HEK293 (cell line): ENCODE results near the gene AKAP12.

Experiments used
- CTCF ChIA-PET: fragments of 350-600 bp; formaldehyde crosslinking; extraction: SDS; loops from one replicate; lab custom pipeline; 2021; ENCODE audit warnings: antibody characterized with exemption; lab: Yijun Ruan, JAX
- POLR2A ChIA-PET: fragments of 300-600 bp; formaldehyde crosslinking; extraction: SDS; loops from one replicate; lab custom pipeline; 2020; ENCODE audit warnings: antibody characterized with exemption, inconsistent platforms; lab: Yijun Ruan, JAX
- H3K27ac ChIP-seq: fragments of 200-500 bp; sonication (Bioruptor generic); 2 replicates; pipeline ENCODE4 v1.5.1; 2014; ENCODE audit warnings: low read depth, low read length, control low read depth, inconsistent platforms; ENCODE audit errors: extremely low read depth
- H3K36me3 ChIP-seq, 2 experiments: fragments of 200-500 bp in 1 of 2; sonication (Bioruptor generic) in 1 of 2; 1 replicate in 1 of 2; 2 replicates in 1 of 2; pipeline ENCODE4 v1.5.1; 2014 to 2017; ENCODE audit warnings: inconsistent platforms in 2 of 2, low read length in 2 of 2; ENCODE audit not compliant: control insufficient read depth in 2 of 2, insufficient read depth in 1 of 2
- H3K4me1 ChIP-seq: fragments of 200-500 bp; sonication (Bioruptor generic); 2 replicates; pipeline ENCODE4 v1.5.1; 2014; ENCODE audit warnings: mild to moderate bottlenecking, low read length, inconsistent platforms; ENCODE audit not compliant: control insufficient read depth, insufficient read depth
- H3K4me3 ChIP-seq: 2 replicates; pipeline ENCODE4 v1.5.1; 2011; ENCODE audit warnings: low read depth, mild to moderate bottlenecking, control low read depth, low read length, moderate library complexity
- H3K9me3 ChIP-seq: fragments of 200-500 bp; sonication (Bioruptor generic); 2 replicates; pipeline ENCODE4 v1.5.1; 2014; ENCODE audit warnings: low read depth, low read length, inconsistent platforms; ENCODE audit not compliant: control insufficient read depth, insufficient read depth
- ATF2 ChIP-seq: fragments of 450-650 bp; formaldehyde crosslinking; IDR thresholded peaks from 2 replicates; pipeline ENCODE4 v1.5.1; 2016; ENCODE audit warnings: missing biosample characterization, missing genetic modification characterization, low read depth
- GLIS2 ChIP-seq: fragments of 450-650 bp; formaldehyde crosslinking; IDR thresholded peaks from 2 replicates; pipeline ENCODE4 v1.5.1; 2016; ENCODE audit warnings: missing biosample characterization, missing genetic modification characterization
- PRDM10 ChIP-seq: fragments of 450-650 bp; formaldehyde crosslinking; IDR thresholded peaks from 2 replicates; pipeline ENCODE4 v1.5.1; 2016; ENCODE audit warnings: missing biosample characterization, missing genetic modification characterization
- PRDM4 ChIP-seq: fragments of 450-650 bp; formaldehyde crosslinking; IDR thresholded peaks from 2 replicates; pipeline ENCODE4 v1.5.1; 2017; ENCODE audit warnings: missing biosample characterization, missing genetic modification characterization
- SP7 ChIP-seq: fragments of 450-650 bp; formaldehyde crosslinking; IDR thresholded peaks from 2 replicates; pipeline ENCODE4 v1.5.1; 2016; ENCODE audit warnings: missing biosample characterization, missing genetic modification characterization
- ZBTB7A ChIP-seq: fragments of 450-650 bp; formaldehyde crosslinking; IDR thresholded peaks from 2 replicates; pipeline ENCODE4 v1.5.1; 2016; ENCODE audit warnings: low read depth, missing biosample characterization, missing genetic modification characterization
- ZNF112 ChIP-seq: fragments of 450-650 bp; formaldehyde crosslinking; IDR thresholded peaks from 2 replicates; pipeline ENCODE4 v1.5.0; 2017; ENCODE audit warnings: missing biosample characterization, missing genetic modification characterization
- ZNF202 ChIP-seq: fragments of 450-650 bp; formaldehyde crosslinking; IDR thresholded peaks from 2 replicates; pipeline ENCODE4 v1.5.1; 2016; ENCODE audit warnings: missing biosample characterization, missing genetic modification characterization, borderline replicate concordance
- ZNF211 ChIP-seq: fragments of 450-650 bp; formaldehyde crosslinking; IDR thresholded peaks from 2 replicates; pipeline ENCODE4 v1.5.1; 2016; ENCODE audit warnings: low read depth, missing biosample characterization, missing genetic modification characterization
- ZNF248 ChIP-seq: fragments of 450-650 bp; formaldehyde crosslinking; IDR thresholded peaks from 2 replicates; pipeline ENCODE4 v1.5.1; 2017; ENCODE audit warnings: missing biosample characterization, missing genetic modification characterization
- ZNF362 ChIP-seq: fragments of 450-650 bp; formaldehyde crosslinking; IDR thresholded peaks from 2 replicates; pipeline ENCODE4 v1.5.1; 2016; ENCODE audit warnings: missing biosample characterization, missing genetic modification characterization
- ZNF426 ChIP-seq: fragments of 450-650 bp; formaldehyde crosslinking; IDR thresholded peaks from 2 replicates; pipeline ENCODE4 v1.5.1; 2017; ENCODE audit warnings: missing biosample characterization, missing genetic modification characterization, mild to moderate bottlenecking, inconsistent platforms, moderate library complexity
- ZNF530 ChIP-seq: fragments of 450-650 bp; formaldehyde crosslinking; IDR thresholded peaks from 2 replicates; pipeline ENCODE4 v1.5.1; 2016; ENCODE audit warnings: low read depth, missing biosample characterization, missing genetic modification characterization
- ZNF830 ChIP-seq: fragments of 450-650 bp; IDR thresholded peaks from 2 replicates; pipeline ENCODE4 v1.5.0; 2018; ENCODE audit warnings: missing biosample characterization, missing genetic modification characterization, low read depth, mild to moderate bottlenecking, moderate library complexity

The AKAP12 gene

DNA sequence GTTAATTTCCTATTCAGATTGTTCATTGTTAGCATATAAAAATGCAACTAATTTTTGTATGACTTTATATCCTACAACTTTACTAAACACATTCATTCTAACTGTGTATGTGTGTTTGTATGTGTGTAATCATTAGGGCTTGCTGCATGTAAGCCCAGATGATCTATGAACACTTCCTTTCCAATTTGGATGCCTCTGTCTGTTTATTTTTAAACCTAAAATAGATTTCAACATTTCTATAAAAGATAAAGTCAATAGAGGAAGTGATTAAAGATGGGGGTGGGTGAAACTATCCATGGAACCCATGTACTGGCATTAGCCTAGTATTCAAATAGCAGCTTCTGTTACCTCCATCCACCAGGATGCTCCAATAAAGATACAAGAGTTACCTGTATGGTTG lies 15.7 kb upstream of the AKAP12 start:
- Histone ChIP-seq H3K9me3 (no peaks in the 10 kb centered on the region), H3K27ac (no peak overlapping the region), H3K36me3 (no peaks in the 10 kb centered on the region), H3K4me3 (no peak overlapping the region), H3K4me1 (no peaks in the 10 kb centered on the region)
- TF ChIP-seq ZNF530 (tag by site-specific recombination): no peak
- POLR2A ChIA-PET: no interaction called here
- CTCF ChIA-PET: interaction anchor here (0.7 kb wide), 1 partner anchor 49 kb away, joined by 3 read pairs; no protein-coding TSS in a partner anchor

- TF ChIP-seq ZBTB7A (tag by site-specific recombination) (no peak), PRDM10 (tag by site-specific recombination) (no peak), ZNF362 (tag by site-specific recombination) (no peak), ZNF426 (tag by site-specific recombination) (no peak), ZNF211 (no peak), ATF2 (tag by site-specific recombination) (no peak), ZNF112 (tag by site-specific recombination) (no peak), ZNF202 (tag by site-specific recombination) (no peak)
- TF ChIP-seq, all 188 proteins: peak for 0
- ChIA-PET CTCF (no interaction called here), POLR2A (no interaction called here)
- Histone ChIP-seq H3K9me3 (no peaks in the 10 kb centered on the region), H3K4me1 (no peaks in the 10 kb centered on the region), H3K36me3 (no peaks in the 10 kb centered on the region), H3K27ac (no peak overlapping the region), H3K4me3 (no peak overlapping the region)
Observed at GRCh38 chr6:151225919-151226318, 13.8 kb upstream of the AKAP12 start.

DNA sequence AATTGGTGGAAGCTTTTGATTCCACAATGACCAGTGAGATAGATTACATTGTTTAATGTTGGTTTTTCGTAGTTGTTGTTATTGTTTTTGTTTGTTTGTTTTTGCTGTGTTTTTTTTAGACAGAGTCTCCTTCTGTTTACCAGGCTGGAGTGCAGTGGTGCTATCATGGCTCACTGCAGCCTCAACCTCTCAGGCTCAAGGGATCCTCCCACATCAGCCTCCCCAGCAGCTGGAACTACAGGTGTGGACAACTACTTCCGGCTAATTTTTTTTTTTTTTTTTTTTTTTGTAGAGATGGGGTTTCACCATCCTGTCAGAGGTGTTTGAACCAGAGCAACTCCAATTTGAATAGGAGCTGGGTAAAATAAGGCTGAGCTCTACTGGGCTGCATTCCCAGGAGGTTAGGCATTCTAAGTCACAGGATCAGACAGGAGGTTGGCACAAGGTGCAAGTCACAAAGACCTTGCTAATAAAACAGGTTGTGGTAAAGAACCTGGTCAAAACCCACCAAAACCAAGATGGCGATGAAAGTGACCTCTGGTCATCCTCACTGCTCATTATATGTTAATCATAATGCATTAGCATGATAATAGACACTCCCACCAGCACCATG lies 10.9 kb upstream of the AKAP12 start:
- CTCF ChIA-PET: interaction anchor here (0.6 to 1.4 kb wide), 2 partner anchors 95 to 213 kb away, joined by 4 to 5 read pairs; no protein-coding TSS in a partner anchor
- Histone ChIP-seq H3K4me1 (no peaks in the 10 kb centered on the region), H3K36me3 (no peaks in the 10 kb centered on the region)
- TF ChIP-seq SP7 (tag by site-specific recombination) (no peak), PRDM4 (tag by site-specific recombination) (no peak), ZNF248 (tag by site-specific recombination) (no peak), GLIS2 (no peak), ZNF830 (no peak)
- TF ChIP-seq, all 188 proteins: peak for 0
- no peak overlapping the region for H3K4me3 ChIP-seq
- POLR2A ChIA-PET: interaction anchor here (0.8 kb wide), 1 partner anchor 11 kb away, joined by 4 read pairs; the partner anchor contains the start of gene AKAP12
- H3K9me3 ChIP-seq: no peaks in the 10 kb centered on the region
- no peak overlapping the region for H3K27ac ChIP-seq
